Neural cell (in vitro differentiated cells): Measurements from ENCODE around the gene GSTO2.

Experiments
- CTCF ChIP-seq: fragments of 450-650 bp; IDR thresholded peaks from 2 replicates; pipeline ENCODE4 v1.5.1; 2014; ENCODE audit warnings: antibody characterized with exemption, mild to moderate bottlenecking, moderate library complexity; ENCODE audit not compliant: poor library complexity, severe bottlenecking
- EZH2 ChIP-seq: fragments of 200-600, 300-800 bp; shearing (Covaris generic), sonication (generic); IDR thresholded peaks from 2 replicates; pipeline ENCODE4 v1.6.1; 2014; ENCODE audit warnings: antibody characterized with exemption, low read length, borderline replicate concordance, mild to moderate bottlenecking; ENCODE audit not compliant: insufficient read depth, poor library complexity, severe bottlenecking
- MXI1 ChIP-seq: fragments of 450-650 bp; conservative IDR thresholded peaks from 2 replicates; pipeline ENCODE4 v1.6.1; 2014; ENCODE audit warnings: antibody characterized with exemption, mild to moderate bottlenecking; ENCODE audit not compliant: poor library complexity, severe bottlenecking
- POLR2AphosphoS5 ChIP-seq: IDR thresholded peaks from 2 replicates; pipeline ENCODE4 v1.6.1; 2012
- SMC3 ChIP-seq: fragments of 450-650 bp; conservative IDR thresholded peaks from 2 replicates; pipeline ENCODE4 v1.6.1; 2014; ENCODE audit warnings: antibody characterized with exemption, mild to moderate bottlenecking, moderate library complexity; ENCODE audit not compliant: poor library complexity
- TAF1 ChIP-seq: IDR thresholded peaks from 2 replicates; pipeline ENCODE4 v1.6.1; 2012; ENCODE audit warnings: low read depth

DNA sequence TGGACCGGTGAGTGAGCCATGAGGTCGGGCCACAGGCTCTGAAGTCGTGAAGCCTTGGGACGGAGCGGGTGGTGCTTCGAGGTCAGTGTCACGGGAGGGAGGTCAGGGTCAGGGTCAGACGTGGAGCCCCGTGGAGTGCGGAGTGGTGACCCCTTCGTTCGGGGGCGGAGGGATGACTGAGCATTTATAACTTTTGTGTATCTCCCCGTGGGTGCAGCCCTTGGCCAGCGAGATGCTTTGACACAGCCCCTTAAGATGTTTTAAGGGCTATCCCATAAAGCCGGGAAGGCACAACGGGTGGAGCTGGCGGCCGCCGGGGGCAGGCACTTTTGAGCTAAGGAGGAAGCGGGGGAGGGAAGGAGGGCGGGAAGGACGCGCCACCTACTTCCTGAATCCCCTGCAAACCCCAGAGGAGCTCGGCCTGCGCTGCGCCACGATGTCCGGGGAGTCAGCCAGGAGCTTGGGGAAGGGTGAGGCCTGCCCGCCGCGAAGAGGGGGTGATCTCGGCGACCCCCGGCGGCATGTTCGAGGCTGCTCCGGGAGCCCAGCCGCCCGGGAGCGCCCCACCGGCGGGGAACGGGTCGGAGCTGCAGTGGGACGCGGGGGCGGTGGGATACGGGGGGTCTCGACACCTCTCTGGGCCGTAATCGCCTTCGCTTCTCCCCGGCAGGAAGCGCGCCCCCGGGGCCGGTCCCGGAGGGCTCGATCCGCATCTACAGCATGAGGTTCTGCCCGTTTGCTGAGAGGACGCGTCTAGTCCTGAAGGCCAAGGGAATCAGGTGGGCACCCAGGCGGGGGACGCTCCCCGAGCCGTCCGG is 14.3 kb upstream of the GSTO2 start, which contains the start of gene GSTO1:
- TF ChIP-seq CTCF = no peak
- TF ChIP-seq MXI1 = no peak
- TF ChIP-seq POLR2AphosphoS5 = no peak
- no peak for TF ChIP-seq EZH2
- TF ChIP-seq TAF1 = no peak
- TF ChIP-seq SMC3 = no peak
